CMK (cell line): ENCODE data around the gene SEMA6A.

ENCODE experiments used
- DNase-seq: peaks from one replicate; pipeline ENCODE4 v3.0.0-alpha.2; 2010; ENCODE audit warnings: low read depth

The SEMA6A gene

GRCh38 chr5:116406306-116407041 lies 168.1 kb downstream of the SEMA6A start:
- no peak for DNase-seq

GRCh38 chr5:116404792-116405191 lies 169.8 kb downstream of the SEMA6A start:
- DNase-seq, result no peak

DNA sequence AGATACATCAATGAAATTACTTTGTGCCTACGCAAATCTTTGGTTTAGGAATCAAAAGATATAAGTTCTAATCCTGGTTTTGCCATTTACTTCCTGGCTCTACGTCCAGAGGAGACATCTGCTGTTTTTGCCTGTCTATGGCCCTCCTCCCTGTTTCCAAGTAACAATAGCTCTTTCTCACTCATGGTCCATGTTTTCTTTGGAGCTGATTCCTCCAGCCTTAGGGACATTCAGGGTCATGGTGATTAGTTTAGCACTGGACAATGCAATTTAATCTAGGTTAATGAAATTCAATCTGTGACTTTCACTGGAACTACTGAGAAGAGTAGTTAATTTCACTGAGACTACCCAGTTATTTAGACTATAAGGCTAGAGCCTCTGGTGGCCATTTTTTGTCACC lies 170.6 kb downstream of the SEMA6A start:
- DNase-seq, result no peak

GRCh38 chr5:116402235-116402634 lies 172.4 kb downstream of the SEMA6A start:
- no peak for DNase-seq

DNA sequence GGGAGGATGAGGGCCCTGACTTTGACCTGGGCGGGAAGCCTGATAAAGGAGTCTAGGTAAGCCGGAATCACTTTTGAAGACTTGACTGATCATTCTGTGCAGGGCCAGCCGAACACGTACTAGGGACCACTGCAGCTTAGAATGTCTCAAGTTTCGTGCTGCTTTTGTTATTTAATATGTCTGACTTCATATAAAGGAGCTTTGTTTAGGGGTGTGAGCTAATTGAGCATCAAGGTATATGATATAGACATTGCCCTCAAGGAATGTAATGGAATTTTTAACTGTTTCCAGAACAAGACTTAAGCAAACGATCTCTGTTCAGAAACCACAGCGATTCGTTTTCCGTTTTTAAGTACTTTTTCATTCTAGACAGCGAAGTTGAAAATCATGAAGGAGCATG lies 173.0 kb downstream of the SEMA6A start:
- no peak for DNase-seq

- DNase-seq, result no peak
These were observed 178.0 kb downstream of the SEMA6A start for GRCh38 chr5:116396476-116397099.

DNA sequence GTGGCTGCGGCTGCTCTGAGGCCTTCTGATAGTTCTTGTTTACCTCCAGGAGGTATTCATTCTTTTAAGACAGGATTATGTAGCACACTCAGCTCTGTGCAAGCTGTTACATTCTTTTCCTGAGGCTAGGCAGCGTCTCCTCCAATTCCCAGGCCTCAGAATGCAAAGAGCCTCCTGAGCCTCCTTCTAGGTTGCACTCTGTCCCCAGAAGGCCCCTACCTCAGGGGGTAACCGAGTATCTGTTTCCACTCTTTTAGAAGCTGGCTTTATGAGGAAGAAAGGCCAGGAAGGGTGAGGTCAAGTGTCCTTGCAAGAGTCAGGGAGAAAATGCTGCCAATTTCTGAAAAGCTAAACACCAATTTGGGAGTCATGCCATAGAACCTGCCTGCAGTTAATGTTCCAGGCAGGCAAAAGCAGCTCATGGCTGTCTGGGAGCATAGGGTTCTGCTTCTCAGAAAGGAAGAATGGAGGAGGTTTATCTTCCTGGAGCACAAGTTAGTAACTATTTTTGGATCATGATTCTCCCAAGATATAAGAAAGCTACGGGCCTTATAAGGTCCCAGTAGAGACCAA lies 178.9 kb downstream of the SEMA6A start:
- DNase-seq, result no peak

DNA sequence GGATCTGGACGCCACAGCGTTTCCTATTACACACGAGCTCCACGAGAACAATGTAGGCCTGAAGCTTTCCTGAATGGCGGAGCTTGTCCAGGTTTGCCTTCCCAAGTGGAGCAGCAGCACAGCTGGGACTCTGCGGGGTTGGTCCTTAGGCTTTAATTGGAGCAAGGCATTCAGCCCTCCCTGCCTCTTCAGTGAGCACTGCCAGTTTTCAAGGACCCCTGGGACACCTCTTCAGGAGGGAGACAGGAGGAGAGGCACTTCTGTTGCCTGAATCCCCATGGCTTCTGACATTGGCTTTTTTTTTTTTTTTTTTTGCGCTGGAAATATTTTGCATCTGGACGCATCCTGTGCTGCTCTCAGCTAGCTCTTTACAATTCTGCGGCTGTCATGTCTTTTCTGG lies 179.4 kb downstream of the SEMA6A start:
- DNase-seq, result no peak

DNA sequence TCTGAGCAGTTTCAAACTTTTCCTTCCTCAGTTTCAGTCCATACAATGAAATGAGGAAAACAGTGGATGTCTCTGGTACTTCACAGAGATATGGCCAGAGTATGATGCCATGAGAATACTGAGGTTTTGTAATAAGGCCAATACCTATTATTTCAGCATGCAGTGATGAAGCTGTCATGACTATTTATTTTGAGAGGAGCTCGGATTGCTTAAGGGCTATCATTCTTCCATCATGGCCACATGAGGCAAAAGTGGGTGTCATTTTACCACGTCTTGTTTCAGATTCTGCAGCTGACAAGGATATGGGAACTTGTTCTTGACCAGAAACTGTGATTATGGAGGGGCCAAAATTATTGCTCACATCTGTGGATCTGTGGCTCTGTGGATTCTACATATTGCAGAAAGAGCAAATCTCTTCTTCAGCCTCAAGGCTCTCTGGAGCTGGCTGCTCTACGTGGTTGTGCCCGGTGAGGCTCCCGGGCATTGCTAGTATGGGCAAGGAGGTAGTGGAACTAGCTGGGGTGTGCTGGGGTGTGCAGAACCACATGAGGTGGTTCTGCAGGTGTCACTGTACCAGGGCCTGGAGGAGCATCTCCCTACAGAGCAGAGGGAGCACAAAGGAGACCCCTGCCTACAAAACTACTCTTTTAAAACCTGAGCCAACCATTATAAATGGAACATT lies 180.3 kb downstream of the SEMA6A start:
- no peak for DNase-seq
